Prostate gland (tissue), 2 donors: ENCODE measurements around the gene TRMT2A.

ENCODE experiments used
- POLR2A ChIP-seq: fragments of 450-650 bp; IDR thresholded peaks from one replicate; pipeline ENCODE4 v1.6.1; 2016; ENCODE audit warnings: antibody characterized with exemption, mild to moderate bottlenecking
- POLR2AphosphoS5 ChIP-seq: sonication (generic); formaldehyde crosslinking; IDR thresholded peaks from one replicate; pipeline ENCODE4 v1.6.1; 2017; ENCODE audit warnings: antibody characterized with exemption
- TF ChIP-seq, protein P1 (sequence below), 4 experiments: fragments of 200-600 bp in 2 of 4; fragments of 450-650 bp in 2 of 4; sonication (generic) in 2 of 4; IDR thresholded peaks; 1 replicate in 3 of 4; 2 replicates in 1 of 4; pipeline ENCODE4 v1.5.1; 2016 to 2019; ENCODE audit warnings: antibody characterized with exemption in 4 of 4, mild to moderate bottlenecking in 2 of 4, moderate library complexity in 2 of 4

DNA sequence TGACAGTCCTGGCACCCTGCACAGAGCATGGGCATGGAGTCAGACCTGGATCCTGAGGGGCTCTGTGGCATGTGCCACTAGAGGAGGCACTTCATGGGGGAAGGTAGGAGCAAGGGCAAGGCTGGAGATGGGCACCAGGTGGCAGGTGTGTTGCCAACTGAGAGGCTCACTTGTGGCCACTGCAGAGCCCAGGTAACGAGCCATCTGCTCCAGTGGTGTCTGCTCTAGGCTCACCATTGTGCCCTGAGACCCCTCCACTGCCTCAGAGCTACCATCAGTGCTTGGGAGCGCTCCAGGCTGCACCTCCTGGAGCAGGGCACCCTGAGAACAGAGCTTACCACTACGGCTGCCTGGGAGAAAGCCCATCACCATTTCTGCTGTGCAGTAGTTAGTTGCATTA is 13.3 kb upstream of the TRMT2A start:
- TF ChIP-seq, protein P1, sequence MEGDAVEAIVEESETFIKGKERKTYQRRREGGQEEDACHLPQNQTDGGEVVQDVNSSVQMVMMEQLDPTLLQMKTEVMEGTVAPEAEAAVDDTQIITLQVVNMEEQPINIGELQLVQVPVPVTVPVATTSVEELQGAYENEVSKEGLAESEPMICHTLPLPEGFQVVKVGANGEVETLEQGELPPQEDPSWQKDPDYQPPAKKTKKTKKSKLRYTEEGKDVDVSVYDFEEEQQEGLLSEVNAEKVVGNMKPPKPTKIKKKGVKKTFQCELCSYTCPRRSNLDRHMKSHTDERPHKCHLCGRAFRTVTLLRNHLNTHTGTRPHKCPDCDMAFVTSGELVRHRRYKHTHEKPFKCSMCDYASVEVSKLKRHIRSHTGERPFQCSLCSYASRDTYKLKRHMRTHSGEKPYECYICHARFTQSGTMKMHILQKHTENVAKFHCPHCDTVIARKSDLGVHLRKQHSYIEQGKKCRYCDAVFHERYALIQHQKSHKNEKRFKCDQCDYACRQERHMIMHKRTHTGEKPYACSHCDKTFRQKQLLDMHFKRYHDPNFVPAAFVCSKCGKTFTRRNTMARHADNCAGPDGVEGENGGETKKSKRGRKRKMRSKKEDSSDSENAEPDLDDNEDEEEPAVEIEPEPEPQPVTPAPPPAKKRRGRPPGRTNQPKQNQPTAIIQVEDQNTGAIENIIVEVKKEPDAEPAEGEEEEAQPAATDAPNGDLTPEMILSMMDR (IDR thresholded peaks at IDR 0.05) = no peak
- no peak for TF ChIP-seq POLR2A
- TF ChIP-seq POLR2AphosphoS5 = no peak
